Thymus (tissue), 11 donors: ENCODE measurements around the gene EIF3J. TPM values are rescaled to one million over a fixed set of nuclear protein-coding genes. Genes with fewer than 3 reads are reported as not detected.
"Not testable (repeated sequence)": the region's sequence is repeated elsewhere in the genome, so short reads cannot be mapped to it uniquely, and the experiment has no call there.

ENCODE experiments used
- DNase-seq, 9 donors: peaks; one replicate each; pipeline ENCODE4 v3.0.0-alpha.2; 2013; ENCODE audit warnings: low spot score in 9 of 9, low read depth in 6 of 9, missing footprints in 1 of 9
- H3K27ac ChIP-seq, 2 donors: one replicate each; pipeline ENCODE4 v1.5.1; 2013; ENCODE audit warnings: control low read depth in 1 of 2, low read depth in 1 of 2, low read length in 1 of 2, mild to moderate bottlenecking in 1 of 2, moderate library complexity in 1 of 2
- H3K27me3 ChIP-seq, 2 donors: one replicate each; pipeline ENCODE4 v1.5.1; 2013; ENCODE audit warnings: low read length in 1 of 2; ENCODE audit not compliant: control insufficient read depth in 2 of 2, insufficient read depth in 1 of 2
- H3K36me3 ChIP-seq, 2 donors: one replicate each; pipeline ENCODE4 v1.5.1; 2013; ENCODE audit warnings: low read length in 1 of 2, mild to moderate bottlenecking in 1 of 2, moderate library complexity in 1 of 2; ENCODE audit not compliant: control insufficient read depth in 2 of 2, insufficient read depth in 2 of 2
- H3K4me1 ChIP-seq, 2 donors: one replicate each; pipeline ENCODE4 v1.5.1; 2013; ENCODE audit warnings: low read length in 2 of 2; ENCODE audit not compliant: control insufficient read depth in 2 of 2, insufficient read depth in 2 of 2
- H3K4me3 ChIP-seq, 2 donors: one replicate each; pipeline ENCODE4 v1.5.1; 2013; ENCODE audit warnings: low read length in 2 of 2, control low read depth in 1 of 2, mild to moderate bottlenecking in 1 of 2
- H3K9me3 ChIP-seq, 2 donors: one replicate each; pipeline ENCODE4 v1.5.1; 2013; ENCODE audit warnings: low read length in 1 of 2, mild to moderate bottlenecking in 1 of 2; ENCODE audit not compliant: control insufficient read depth in 2 of 2, insufficient read depth in 1 of 2
- WGBS: extraction: QIAGEN DNeasy Blood & Tissue Kit; methylation state at CpG from one replicate; pipeline ENCODE4 v1.1.7; 2013; 5-methylcytosine and 5-hydroxymethylcytosine counted together
- polyA plus RNA-seq: library from polyadenylated mRNA; stranded (reverse); fragments of 200-250 nt; gene quantifications from one replicate; pipeline ENCODE4 v1.2.3, GENCODE V29; 2013
- total RNA-seq: library from RNA; stranded (reverse); fragments of 120-200 nt; gene quantifications from one replicate; pipeline ENCODE4 v1.2.4, GENCODE V29; 2013
- donor health status: healthy.

EIF3J gene
- total and polyA plus RNA-seq, 2 donors = 43.1 to 52.0 TPM

GRCh38 chr15:44549152-44549551 lies 12.2 kb downstream of the EIF3J start:
- peaks cover 13 to 21% of the 10 kb centered on the region in 2 donors for H3K36me3 ChIP-seq

DNA sequence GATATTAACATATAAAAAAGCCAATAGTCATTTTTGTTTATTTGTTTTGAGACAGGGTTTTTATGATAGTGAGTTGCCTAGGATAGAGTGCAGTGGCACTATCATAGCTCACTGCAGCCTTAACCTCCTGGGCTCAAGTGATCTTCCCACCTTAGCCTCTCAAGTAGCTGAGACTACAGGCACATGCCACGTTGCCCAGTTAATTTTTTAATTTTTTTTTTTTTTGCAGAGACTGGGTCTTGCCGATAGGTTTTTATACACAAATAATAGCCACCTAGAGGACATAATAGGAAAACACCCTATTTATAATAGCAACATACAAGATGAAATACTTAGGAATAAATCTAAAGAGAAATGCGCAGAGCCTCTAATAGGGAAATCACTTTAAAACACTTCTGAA lies 13.3 kb downstream of the EIF3J start:
- H3K4me1 ChIP-seq = peaks cover 0 to 3% of the 10 kb centered on the region in 2 donors
- WGBS = 48% methylated on average over 3 of the region's 3 CpGs
- DNase-seq = no peak
- H3K27me3 ChIP-seq = no peaks in the 10 kb centered on the region
- no peak overlapping the region for H3K27ac ChIP-seq
- H3K9me3 ChIP-seq = no peaks in the 10 kb centered on the region
- no peak overlapping the region for H3K4me3 ChIP-seq
- H3K36me3 ChIP-seq = peaks cover 13 to 27% of the 10 kb centered on the region in 2 donors

More at GRCh38 chr15:44549152-44549551, 12.2 kb downstream of the EIF3J start:
- not testable (repeated sequence) for H3K27ac ChIP-seq, H3K4me3 ChIP-seq, H3K27me3 ChIP-seq, DNase-seq, H3K4me1 ChIP-seq, H3K9me3 ChIP-seq
- WGBS = 98% methylated on average over 9 of the region's 9 CpGs

GRCh38 chr15:44550734-44551133 lies 13.8 kb downstream of the EIF3J start:
- Histone ChIP-seq H3K4me3 (no peak overlapping the region), H3K27ac (no peak overlapping the region), H3K36me3 (peaks cover 14 to 30% of the 10 kb centered on the region in 2 donors), H3K9me3 (no peaks in the 10 kb centered on the region), H3K4me1 (peaks cover 0 to 5% of the 10 kb centered on the region in 2 donors), H3K27me3 (no peaks in the 10 kb centered on the region)
- WGBS = 95% methylated on average over 4 of the region's 4 CpGs
- DNase-seq = no peak

GRCh38 chr15:44554934-44555723 lies 18.2 kb downstream of the EIF3J start:
- Histone ChIP-seq H3K4me1 (peaks cover 0 to 5% of the 10 kb centered on the region in 2 donors), H3K36me3 (peaks cover 42 to 57% of the 10 kb centered on the region in 2 donors), H3K4me3 (no peak overlapping the region), H3K27ac (peak overlapping the region in 1 of 2 donors; percentile 16), H3K27me3 (no peaks in the 10 kb centered on the region), H3K9me3 (no peaks in the 10 kb centered on the region)
- WGBS = 49% methylated on average over 4 of the region's 4 CpGs
- DNase-seq = peak in 3 of 9 donors; percentile 8 to 47 (median 35)

GRCh38 chr15:44560926-44561325 lies 24.0 kb downstream of the EIF3J start:
- not testable (repeated sequence) for H3K27ac ChIP-seq, H3K4me1 ChIP-seq, H3K27me3 ChIP-seq, H3K9me3 ChIP-seq, H3K4me3 ChIP-seq
- peak in 3 of 9 donors; percentile 24 to 52 (median 37) for DNase-seq
- H3K36me3 ChIP-seq = peaks cover 52 to 74% of the 10 kb centered on the region in 2 donors

DNA sequence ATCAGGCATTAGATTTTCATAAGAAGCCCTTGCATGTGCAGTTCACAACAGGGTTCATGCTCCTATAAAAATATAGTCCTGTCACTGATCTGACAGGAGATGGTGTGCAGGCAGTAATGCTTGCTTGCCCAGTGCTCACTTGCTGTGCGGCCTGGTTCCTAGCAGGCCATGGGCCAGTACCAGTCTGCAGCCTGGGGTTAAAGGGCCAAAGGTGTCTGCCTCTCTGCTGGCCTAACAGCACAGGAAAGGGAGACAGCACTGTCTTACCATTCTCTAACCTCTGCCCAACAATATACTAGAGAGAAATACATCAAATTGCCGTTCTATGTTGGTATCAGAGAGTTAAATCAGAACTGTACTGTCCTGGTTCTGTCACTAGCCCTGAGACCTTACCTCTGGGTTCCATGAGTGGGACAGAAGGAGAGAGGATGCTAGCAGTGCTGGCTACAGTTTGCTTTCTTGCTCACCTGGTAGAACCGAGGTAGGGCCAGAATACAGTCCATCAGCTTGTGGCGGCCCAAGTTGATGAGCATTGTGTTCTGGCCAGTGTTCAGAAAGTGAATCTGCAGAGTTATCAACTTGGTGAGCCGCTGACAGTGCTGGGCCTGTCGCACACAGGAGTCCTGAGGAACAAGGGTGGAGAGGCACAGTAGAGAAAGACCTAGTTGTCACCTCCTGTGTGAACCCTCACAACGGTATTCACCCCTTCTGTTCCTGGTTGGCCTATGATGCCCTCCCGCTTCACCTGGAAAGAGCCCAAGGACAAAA lies 28.6 kb downstream of the EIF3J start:
- WGBS = 98% methylated on average over 8 of the region's 8 CpGs
- DNase-seq = no peak

GRCh38 chr15:44566155-44566540 lies 29.2 kb downstream of the EIF3J start:
- no peaks in the 10 kb centered on the region for H3K27me3 ChIP-seq
- H3K4me3 ChIP-seq = no peak overlapping the region
- no peak overlapping the region for H3K27ac ChIP-seq
- no peaks in the 10 kb centered on the region for H3K4me1 ChIP-seq
- H3K9me3 ChIP-seq = peaks cover 7 to 12% of the 10 kb centered on the region in 2 donors
- over 99% methylated on average over 4 of the region's 4 CpGs for WGBS
- no peak for DNase-seq
- peaks cover 63 to 79% of the 10 kb centered on the region in 2 donors for H3K36me3 ChIP-seq

More for the DNA sequence above, 28.6 kb downstream of the EIF3J start:
- Histone ChIP-seq H3K4me1 (peaks cover 0 to 2% of the 10 kb centered on the region in 2 donors), H3K4me3 (no peak overlapping the region), H3K27ac (no peak overlapping the region), H3K9me3 (peaks cover 7 to 12% of the 10 kb centered on the region in 2 donors), H3K36me3 (peaks cover 59 to 78% of the 10 kb centered on the region in 2 donors), H3K27me3 (no peaks in the 10 kb centered on the region)

GRCh38 chr15:44568338-44568737 lies 31.4 kb downstream of the EIF3J start:
- no peak overlapping the region for H3K27ac ChIP-seq
- peaks cover 7 to 12% of the 10 kb centered on the region in 2 donors for H3K9me3 ChIP-seq
- WGBS = 96% methylated on average over 3 of the region's 3 CpGs

GRCh38 chr15:44569316-44569715 lies 32.4 kb downstream of the EIF3J start:
- Histone ChIP-seq H3K4me3 (no peak overlapping the region), H3K27me3 (no peaks in the 10 kb centered on the region), H3K36me3 (peaks cover 67 to 68% of the 10 kb centered on the region in 2 donors), H3K9me3 (peaks cover 7 to 12% of the 10 kb centered on the region in 2 donors), H3K27ac (no peak overlapping the region), H3K4me1 (no peaks in the 10 kb centered on the region)
- no peak for DNase-seq
- 98% methylated on average over 4 of the region's 4 CpGs for WGBS

More at GRCh38 chr15:44568338-44568737, 31.4 kb downstream of the EIF3J start:
- no peak for DNase-seq
- Histone ChIP-seq H3K36me3 (peaks cover 66 to 70% of the 10 kb centered on the region in 2 donors), H3K27me3 (no peaks in the 10 kb centered on the region), H3K4me1 (no peaks in the 10 kb centered on the region), H3K4me3 (no peak overlapping the region)
